Measurements from ENCODE around the gene PI4K2B.
"Not testable (repeated sequence)": the region's sequence is repeated elsewhere in the genome, so short reads cannot be mapped to it uniquely, and the experiment has no call there.

The PI4K2B gene

GRCh38 chr4:25211721-25212120 lies 22.1 kb upstream of the PI4K2B start:
- TF ChIP-seq EZH2 (optimal IDR thresholded peaks at IDR 0.05; ENCODE audit: low read depth, low read length) = no peak
- TF ChIP-seq EZH2phosphoT487 (IDR thresholded peaks at IDR 0.05; ENCODE audit: low read length) = no peak
- TF ChIP-seq CTCF (IDR thresholded peaks at IDR 0.05; ENCODE audit: low read length) = no peak
- H3K36me3 ChIP-seq (replicated peaks; ENCODE audit: insufficient read depth, low read length) = no peaks in the 10 kb centered on the region
- H3K4me1 ChIP-seq (ENCODE audit: low read length) = no peaks in the 10 kb centered on the region
- no peak overlapping the region for H3K27ac ChIP-seq (ENCODE audit: low read length)
- H3K9ac ChIP-seq (ENCODE audit: low read length) = no peak overlapping the region
- H3K4me2 ChIP-seq (ENCODE audit: low read depth, low read length) = no peak overlapping the region
- no peaks in the 10 kb centered on the region for H3F3A ChIP-seq (ENCODE audit: insufficient read depth, low read length)
- no peak overlapping the region for H2AFZ ChIP-seq (ENCODE audit: low read length)
- DNase-seq = no peak
- no peaks in the 10 kb centered on the region for H3K9me3 ChIP-seq (replicated peaks; ENCODE audit: insufficient read depth, low read length)
- H3K4me3 ChIP-seq (ENCODE audit: low read length) = no peak overlapping the region
- H4K20me1 ChIP-seq (ENCODE audit: insufficient read depth, low read length) = no peaks in the 10 kb centered on the region
- no peaks in the 10 kb centered on the region for H3K27me3 ChIP-seq (replicated peaks; ENCODE audit: insufficient read depth, low read length)
- no peaks in the 10 kb centered on the region for H3K9me2 ChIP-seq (replicated peaks; ENCODE audit: insufficient read depth, low read length)
- no peaks in the 10 kb centered on the region for H3K79me2 ChIP-seq (ENCODE audit: low read length)

GRCh38 chr4:25212822-25213221 lies 21.0 kb upstream of the PI4K2B start:
- no peak overlapping the region for H3K4me3 ChIP-seq (ENCODE audit: low read length)
- H3K4me2 ChIP-seq (ENCODE audit: low read depth, low read length) = no peak overlapping the region
- H3K27ac ChIP-seq (ENCODE audit: low read length) = no peak overlapping the region
- H3K79me2 ChIP-seq (ENCODE audit: low read length) = no peaks in the 10 kb centered on the region
- H3K27me3 ChIP-seq (replicated peaks; ENCODE audit: insufficient read depth, low read length) = no peaks in the 10 kb centered on the region
- no peaks in the 10 kb centered on the region for H3K4me1 ChIP-seq (ENCODE audit: low read length)
- DNase-seq = no peak
- no peaks in the 10 kb centered on the region for H3K9me3 ChIP-seq (replicated peaks; ENCODE audit: insufficient read depth, low read length)
- no peaks in the 10 kb centered on the region for H3F3A ChIP-seq (ENCODE audit: insufficient read depth, low read length)
- no peaks in the 10 kb centered on the region for H4K20me1 ChIP-seq (ENCODE audit: insufficient read depth, low read length)
- no peaks in the 10 kb centered on the region for H3K36me3 ChIP-seq (replicated peaks; ENCODE audit: insufficient read depth, low read length)
- no peak overlapping the region for H2AFZ ChIP-seq (ENCODE audit: low read length)
- no peak overlapping the region for H3K9ac ChIP-seq (ENCODE audit: low read length)
- no peaks in the 10 kb centered on the region for H3K9me2 ChIP-seq (replicated peaks; ENCODE audit: insufficient read depth, low read length)
- TF ChIP-seq EZH2phosphoT487 (IDR thresholded peaks at IDR 0.05; ENCODE audit: low read length) (no peak), CTCF (IDR thresholded peaks at IDR 0.05; ENCODE audit: low read length) (no peak), EZH2 (optimal IDR thresholded peaks at IDR 0.05; ENCODE audit: low read depth, low read length) (no peak)

GRCh38 chr4:25213347-25213979 lies 20.4 kb upstream of the PI4K2B start:
- TF ChIP-seq CTCF (IDR thresholded peaks at IDR 0.05; ENCODE audit: low read length) (no peak), EZH2 (optimal IDR thresholded peaks at IDR 0.05; ENCODE audit: low read depth, low read length) (no peak), EZH2phosphoT487 (IDR thresholded peaks at IDR 0.05; ENCODE audit: low read length) (no peak)
- Histone ChIP-seq H2AFZ (ENCODE audit: low read length) (no peak overlapping the region), H3K36me3 (replicated peaks; ENCODE audit: insufficient read depth, low read length) (no peaks in the 10 kb centered on the region), H4K20me1 (ENCODE audit: insufficient read depth, low read length) (no peaks in the 10 kb centered on the region), H3K27me3 (replicated peaks; ENCODE audit: insufficient read depth, low read length) (no peaks in the 10 kb centered on the region), H3K9me3 (replicated peaks; ENCODE audit: insufficient read depth, low read length) (no peaks in the 10 kb centered on the region), H3K27ac (ENCODE audit: low read length) (no peak overlapping the region), H3F3A (ENCODE audit: insufficient read depth, low read length) (no peaks in the 10 kb centered on the region), H3K4me2 (ENCODE audit: low read depth, low read length) (no peak overlapping the region), H3K4me1 (ENCODE audit: low read length) (no peaks in the 10 kb centered on the region), H3K4me3 (ENCODE audit: low read length) (no peak overlapping the region), H3K9me2 (replicated peaks; ENCODE audit: insufficient read depth, low read length) (no peaks in the 10 kb centered on the region), H3K79me2 (ENCODE audit: low read length) (no peaks in the 10 kb centered on the region), H3K9ac (ENCODE audit: low read length) (no peak overlapping the region)
- no peak for DNase-seq

- not testable (repeated sequence) for H4K20me1 ChIP-seq (ENCODE audit: insufficient read depth, low read length); H3K4me1 ChIP-seq (ENCODE audit: low read length); H3K9me2 ChIP-seq (replicated peaks; ENCODE audit: insufficient read depth, low read length); H2AFZ ChIP-seq (ENCODE audit: low read length); H3K27me3 ChIP-seq (replicated peaks; ENCODE audit: insufficient read depth, low read length); H3K36me3 ChIP-seq (replicated peaks; ENCODE audit: insufficient read depth, low read length); DNase-seq; H3K9me3 ChIP-seq (replicated peaks; ENCODE audit: insufficient read depth, low read length); H3K4me2 ChIP-seq (ENCODE audit: low read depth, low read length); H3K4me3 ChIP-seq (ENCODE audit: low read length); H3K79me2 ChIP-seq (ENCODE audit: low read length); H3K9ac ChIP-seq (ENCODE audit: low read length); H3K27ac ChIP-seq (ENCODE audit: low read length); H3F3A ChIP-seq (ENCODE audit: insufficient read depth, low read length)
These were observed 19.1 kb upstream of the PI4K2B start for GRCh38 chr4:25214750-25215149.

Measured in MM.1S (cell line).